Cardiac fibroblast (primary cell): ENCODE results near the gene ANO6.

Experiments
- DNase-seq, 2 donors: peaks; one replicate each; pipeline versions ENCODE4 v3.0.0 to v3.0.0-alpha.2; 2010; ENCODE audit warnings: low read depth in 2 of 2
- H3K4me3 ChIP-seq, 2 donors: replicated peaks in 1 of 2; 1 replicate in 1 of 2; 2 replicates in 1 of 2; pipeline ENCODE4 v1.5.1; 2011; ENCODE audit warnings: low read depth in 2 of 2, low read length in 2 of 2, mild to moderate bottlenecking in 2 of 2, moderate library complexity in 1 of 2
- TF ChIP-seq, protein P1 (sequence below): IDR thresholded peaks from one replicate; pipeline ENCODE4 v1.5.1; 2011; ENCODE audit warnings: low read depth, mild to moderate bottlenecking, low read length, inconsistent platforms

Gene ANO6

GRCh38 chr12:45212064-45212463, 3.8 kb upstream of the ANO6 start:
- H3K4me3 ChIP-seq = no peak overlapping the region
- DNase-seq = no peak
- TF ChIP-seq, protein P1, sequence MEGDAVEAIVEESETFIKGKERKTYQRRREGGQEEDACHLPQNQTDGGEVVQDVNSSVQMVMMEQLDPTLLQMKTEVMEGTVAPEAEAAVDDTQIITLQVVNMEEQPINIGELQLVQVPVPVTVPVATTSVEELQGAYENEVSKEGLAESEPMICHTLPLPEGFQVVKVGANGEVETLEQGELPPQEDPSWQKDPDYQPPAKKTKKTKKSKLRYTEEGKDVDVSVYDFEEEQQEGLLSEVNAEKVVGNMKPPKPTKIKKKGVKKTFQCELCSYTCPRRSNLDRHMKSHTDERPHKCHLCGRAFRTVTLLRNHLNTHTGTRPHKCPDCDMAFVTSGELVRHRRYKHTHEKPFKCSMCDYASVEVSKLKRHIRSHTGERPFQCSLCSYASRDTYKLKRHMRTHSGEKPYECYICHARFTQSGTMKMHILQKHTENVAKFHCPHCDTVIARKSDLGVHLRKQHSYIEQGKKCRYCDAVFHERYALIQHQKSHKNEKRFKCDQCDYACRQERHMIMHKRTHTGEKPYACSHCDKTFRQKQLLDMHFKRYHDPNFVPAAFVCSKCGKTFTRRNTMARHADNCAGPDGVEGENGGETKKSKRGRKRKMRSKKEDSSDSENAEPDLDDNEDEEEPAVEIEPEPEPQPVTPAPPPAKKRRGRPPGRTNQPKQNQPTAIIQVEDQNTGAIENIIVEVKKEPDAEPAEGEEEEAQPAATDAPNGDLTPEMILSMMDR = no peak

GRCh38 chr12:45213107-45213506, 2.8 kb upstream of the ANO6 start:
- TF ChIP-seq, protein P1 = no peak
- no peak overlapping the region for H3K4me3 ChIP-seq
- DNase-seq = no peak

GRCh38 chr12:45214071-45214470, 1.8 kb upstream of the ANO6 start:
- TF ChIP-seq, protein P1 = no peak
- no peak for DNase-seq
- H3K4me3 ChIP-seq = no peak overlapping the region

DNA sequence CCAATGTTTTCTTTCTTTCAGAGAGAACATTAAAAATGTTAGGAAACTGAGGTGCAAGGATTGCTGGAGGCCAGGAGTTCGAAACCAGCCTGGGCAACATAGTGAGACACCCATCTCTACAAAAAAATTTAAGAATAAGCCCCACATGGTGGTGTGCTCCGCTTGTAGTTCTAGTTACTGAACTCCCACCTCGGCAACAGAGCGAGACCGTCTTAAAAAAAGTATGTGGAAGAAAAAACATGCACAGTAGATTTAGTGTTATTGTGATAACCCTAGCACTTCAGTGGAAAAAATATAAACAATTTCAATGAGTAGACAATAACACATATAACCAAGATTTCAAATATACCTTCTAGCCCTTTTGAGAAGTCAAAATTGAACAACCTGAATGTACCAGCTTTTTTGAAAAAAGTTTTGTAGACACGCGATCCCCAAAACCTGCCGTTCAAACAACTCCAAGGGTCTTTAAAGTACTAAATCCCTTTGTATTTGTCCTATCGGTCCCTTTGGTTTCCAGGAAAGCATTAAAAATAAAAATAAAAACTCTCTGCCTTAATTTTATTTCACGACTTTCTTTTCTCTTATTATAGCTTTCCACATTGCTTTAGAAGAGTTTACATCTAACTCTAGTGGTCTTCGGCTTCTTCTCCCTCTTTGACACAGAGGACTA, 1.0 kb upstream of the ANO6 start:
- TF ChIP-seq, protein P1 = no peak
- H3K4me3 ChIP-seq = peak overlapping the region; percentile 67 to 78
- peak; percentile 62 for DNase-seq

GRCh38 chr12:45216230-45216982, 511 bp downstream of the ANO6 start:
- DNase-seq = peak; percentile 56 to 65

DNA sequence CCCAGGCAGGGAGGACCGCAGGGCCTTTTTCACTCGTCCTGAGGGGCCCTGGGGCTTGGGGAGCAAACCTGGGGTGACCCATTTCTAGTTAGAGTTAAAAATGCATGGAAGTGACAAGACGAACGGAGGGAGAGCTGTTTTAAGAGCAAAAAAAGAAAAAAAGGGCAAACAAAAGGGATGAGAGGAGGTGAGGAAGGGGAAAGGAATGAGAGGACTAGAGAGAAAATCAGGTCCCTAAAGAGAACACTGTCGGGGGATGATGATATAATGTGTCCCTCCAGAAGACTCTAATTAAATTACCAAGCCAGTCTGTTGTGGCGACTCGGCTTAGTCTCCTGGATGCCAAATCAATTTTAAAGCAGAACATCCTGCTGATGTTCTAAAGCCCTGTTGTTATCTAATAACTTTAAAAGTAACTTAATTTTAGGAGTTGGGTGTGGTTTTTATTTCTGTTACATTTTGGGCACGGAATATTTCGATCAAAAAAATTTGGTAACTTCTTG, 1.1 kb downstream of the ANO6 start:
- peak in 1 of 2 donors; percentile 38 for DNase-seq
- TF ChIP-seq, protein P1 = no peak
- peak overlapping the region; percentile 67 to 78 for H3K4me3 ChIP-seq

More at GRCh38 chr12:45216230-45216982, 511 bp downstream of the ANO6 start:
- H3K4me3 ChIP-seq = peak overlapping the region; percentile 67 to 78
- TF ChIP-seq, protein P1 = peak; percentile 44
